ENCODE measurements around the gene DIMT1.

DIMT1 gene

GRCh38 chr5:62403411-62404250 is at the start of gene DIMT1:
TSS of gene DIMT1 (minus strand) at chr5:62403905. CDS start at chr5:62403772, 133 bp downstream.
- DNase-seq, result peak; percentile 93

DNA sequence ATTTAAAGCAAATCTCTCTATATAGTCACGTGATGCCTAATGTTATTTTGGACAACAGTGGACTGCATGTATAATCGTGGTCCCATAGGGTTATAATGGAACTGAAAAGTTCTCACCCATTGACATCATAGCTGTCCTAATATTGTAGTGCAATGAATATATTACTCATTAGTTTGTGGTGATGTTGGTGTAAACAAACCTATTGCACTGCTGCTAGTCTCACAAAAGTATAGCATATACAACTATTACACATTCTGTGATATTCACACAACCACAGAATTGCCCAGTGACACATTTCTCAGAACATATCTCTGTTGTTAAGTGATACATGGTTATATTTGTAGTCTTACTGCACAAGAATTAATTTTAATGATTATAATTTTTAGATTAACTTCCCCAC is 46.6 kb upstream of the DIMT1 start:
- no peak for DNase-seq

GRCh38 chr5:62448528-62448927 is 44.8 kb upstream of the DIMT1 start:
- DNase-seq, result no peak

- no peak for DNase-seq
Observed at GRCh38 chr5:62432621-62433064, 28.9 kb upstream of the DIMT1 start.

DNA sequence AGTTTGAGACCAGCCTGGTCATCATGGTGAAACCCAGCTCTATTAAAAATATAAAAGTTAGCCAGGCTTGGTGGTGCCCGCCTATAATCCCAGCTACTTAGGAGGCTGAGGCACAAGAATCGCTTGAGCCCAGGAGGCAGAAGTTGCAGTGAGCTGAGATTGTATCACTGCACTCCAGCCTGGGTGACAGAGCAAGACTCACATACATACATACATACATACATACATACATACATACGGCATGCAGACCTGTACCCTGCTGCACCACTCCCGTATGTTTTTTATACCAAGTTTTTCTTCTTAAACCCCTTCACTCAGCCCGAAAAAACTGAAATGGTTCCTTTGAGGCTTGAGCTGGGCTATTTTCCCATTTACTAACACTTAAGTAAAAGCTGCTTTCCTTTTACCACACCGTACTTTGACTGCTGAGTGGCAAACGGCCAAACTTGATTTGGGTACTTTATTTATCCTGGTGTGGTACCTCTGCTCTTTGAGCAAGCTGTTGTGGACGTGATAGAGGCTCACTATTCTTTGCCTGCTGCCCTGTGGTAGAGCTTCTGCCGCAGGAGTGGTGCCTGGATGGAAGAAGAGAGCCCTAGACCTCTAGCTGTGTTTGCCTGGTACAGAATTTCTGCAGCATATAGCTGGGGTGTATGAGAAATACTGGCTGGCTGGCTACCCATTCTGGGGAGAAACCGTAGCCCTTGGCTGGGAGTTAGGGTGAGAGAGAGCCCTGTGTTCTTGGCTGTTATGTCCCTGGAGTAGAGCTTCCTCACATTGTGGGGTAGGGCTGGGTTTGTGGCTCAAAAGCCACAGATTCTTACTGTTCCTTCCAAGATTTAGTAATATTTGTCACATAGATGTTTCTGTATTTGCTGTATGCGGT is 28.3 kb upstream of the DIMT1 start:
- DNase-seq, result no peak

GRCh38 chr5:62424763-62425162 is 21.1 kb upstream of the DIMT1 start:
- DNase-seq, result no peak

DNA sequence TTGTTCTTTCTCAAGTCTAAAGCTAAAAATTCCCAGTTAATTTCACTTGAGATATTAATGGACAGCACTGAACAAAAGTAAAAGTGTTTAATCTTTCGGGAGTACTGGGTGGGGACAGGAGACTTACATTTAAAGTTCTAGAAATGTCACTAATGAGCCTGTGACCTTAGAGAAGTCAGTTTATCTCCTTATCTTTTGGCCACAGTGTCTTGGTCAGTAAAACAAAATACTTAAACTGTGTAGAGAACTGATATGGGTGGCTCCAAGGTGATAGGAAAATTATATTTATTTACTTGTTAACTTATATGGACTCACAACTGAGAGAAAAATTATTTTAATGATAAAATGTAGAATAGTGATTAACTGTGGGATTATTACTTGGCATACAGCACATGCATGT is 17.7 kb upstream of the DIMT1 start:
- DNase-seq, result no peak

DNA sequence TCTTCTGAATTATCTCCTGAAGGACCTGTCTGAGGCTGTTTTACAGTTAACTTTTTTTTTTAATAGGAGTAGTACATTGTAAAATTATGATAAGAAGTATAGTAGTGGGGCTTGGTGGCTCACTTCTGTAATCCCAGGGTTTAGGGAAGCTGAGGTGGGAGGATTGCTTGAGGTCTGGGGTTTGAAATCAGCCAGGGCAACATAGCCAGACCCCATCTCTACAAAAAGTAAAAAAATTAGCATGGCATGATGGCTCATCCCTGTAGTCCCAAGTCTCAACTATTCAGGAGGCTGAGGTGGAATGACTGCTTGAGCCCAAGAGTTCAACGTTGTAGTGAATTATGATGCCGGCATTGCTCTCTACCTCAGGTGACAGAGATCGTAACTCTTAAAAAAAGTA is 15.9 kb upstream of the DIMT1 start:
- DNase-seq, result no peak

DNA sequence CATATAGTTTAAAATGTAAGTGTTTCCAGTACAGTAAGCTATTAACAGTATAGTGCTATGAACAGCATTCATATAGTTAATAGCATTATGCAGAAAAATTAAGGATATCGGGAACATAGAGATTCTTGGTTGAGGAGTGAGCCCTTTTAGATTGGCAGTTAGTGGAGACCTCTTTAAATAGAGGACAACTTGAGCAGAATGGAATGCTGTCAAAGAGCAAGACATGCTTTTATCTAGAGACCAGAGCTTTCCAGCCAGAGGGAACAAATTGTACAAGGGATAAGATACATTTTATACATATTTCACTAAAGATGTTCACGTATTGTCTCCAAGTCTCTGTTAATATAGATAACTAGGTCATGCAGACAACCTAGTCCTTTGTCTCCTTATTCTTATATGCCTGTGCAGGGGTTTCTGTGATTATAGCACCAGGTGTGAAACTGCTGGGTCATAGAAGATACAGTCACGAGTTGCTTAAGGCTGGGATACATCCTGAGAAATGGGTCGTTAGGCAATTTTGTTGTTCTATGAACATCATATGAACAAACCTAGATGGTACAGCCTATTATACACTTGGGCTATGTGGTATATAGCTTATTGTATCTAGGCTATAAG is 14.9 kb upstream of the DIMT1 start:
- no peak for DNase-seq

- DNase-seq, result no peak
Observed at GRCh38 chr5:62413711-62414110, 10.0 kb upstream of the DIMT1 start.

DNA sequence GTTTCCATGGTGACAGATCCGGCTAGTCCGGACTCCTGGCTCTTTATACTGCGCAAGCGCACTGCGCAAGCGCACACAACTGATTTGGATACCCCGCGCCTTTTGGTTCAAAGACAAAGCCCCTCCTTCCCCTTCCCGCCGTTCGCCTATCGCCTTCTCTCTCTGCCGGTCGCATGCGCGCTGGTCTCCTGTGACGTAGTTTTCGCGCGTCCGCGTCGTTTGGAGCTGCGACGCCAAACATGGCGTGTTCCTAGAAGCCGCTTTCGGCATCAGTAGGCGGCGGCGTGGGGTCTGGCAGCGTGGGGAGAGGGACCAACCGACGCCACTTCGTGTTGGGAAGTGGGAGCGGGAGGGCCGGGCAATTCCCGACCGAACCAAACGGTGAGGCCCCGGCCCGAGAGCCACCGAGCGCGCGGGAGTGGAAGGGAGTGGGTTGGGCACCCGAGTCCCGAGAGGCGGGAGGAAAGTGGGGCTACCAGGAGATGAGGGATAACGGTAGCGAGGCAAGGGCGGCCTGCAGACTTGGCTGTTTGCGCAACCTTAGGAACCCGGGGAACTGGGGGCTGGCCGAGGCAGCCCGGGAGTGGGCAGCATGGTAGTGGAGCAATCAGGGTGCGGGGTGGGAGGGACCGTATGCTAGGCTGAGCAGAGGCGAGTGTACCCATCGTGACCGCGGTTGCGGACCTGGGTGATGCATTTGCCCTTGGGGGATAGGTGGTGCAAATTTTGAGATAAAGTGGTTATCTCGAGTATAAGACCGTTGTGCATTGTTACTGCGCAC is 9.0 kb upstream of the DIMT1 start, which contains the start of gene IPO11:
TSS of gene IPO11 (plus strand) at position 215 of the 781 bp plus-strand sequence. CDS start 24,517 bp downstream, outside the sequence.
- DNase-seq, result peak; percentile 99

DNA sequence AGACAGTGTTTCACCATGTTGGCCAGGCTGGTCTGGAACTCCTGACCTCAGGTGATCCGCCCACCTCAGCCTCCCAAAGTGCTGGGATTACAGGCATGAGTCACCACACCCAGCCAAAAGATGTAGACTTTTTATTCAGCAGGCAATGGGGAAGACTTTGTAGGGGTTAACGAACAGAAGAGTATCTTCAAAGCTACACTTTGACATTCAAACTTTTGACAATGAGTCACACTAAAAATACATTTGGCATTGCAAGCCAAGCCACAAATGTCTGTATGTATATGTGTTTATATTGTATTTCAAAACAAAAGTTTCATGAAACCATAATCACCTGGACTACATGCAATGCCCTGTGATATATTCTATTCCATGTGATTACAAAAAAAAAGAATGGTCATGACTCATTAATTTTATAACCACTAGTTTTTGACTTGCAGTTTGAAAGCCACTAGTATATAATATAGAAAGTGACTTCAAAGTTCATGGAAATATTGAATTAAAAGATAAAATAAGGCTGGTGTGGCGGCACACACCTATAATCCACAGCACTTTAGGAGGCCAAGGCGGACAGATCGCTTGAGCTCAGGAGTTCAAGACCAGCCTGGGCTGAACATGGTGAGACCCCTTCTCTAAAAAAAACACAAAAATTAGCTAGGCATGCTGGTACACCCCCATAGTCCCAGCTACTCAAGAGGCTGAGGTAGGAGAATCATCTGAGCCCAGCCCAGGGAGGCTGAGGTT is 8.3 kb downstream of the DIMT1 start:
- no peak for DNase-seq

- DNase-seq, result no peak
Observed at GRCh38 chr5:62386824-62387223, 16.9 kb downstream of the DIMT1 start.

DNA sequence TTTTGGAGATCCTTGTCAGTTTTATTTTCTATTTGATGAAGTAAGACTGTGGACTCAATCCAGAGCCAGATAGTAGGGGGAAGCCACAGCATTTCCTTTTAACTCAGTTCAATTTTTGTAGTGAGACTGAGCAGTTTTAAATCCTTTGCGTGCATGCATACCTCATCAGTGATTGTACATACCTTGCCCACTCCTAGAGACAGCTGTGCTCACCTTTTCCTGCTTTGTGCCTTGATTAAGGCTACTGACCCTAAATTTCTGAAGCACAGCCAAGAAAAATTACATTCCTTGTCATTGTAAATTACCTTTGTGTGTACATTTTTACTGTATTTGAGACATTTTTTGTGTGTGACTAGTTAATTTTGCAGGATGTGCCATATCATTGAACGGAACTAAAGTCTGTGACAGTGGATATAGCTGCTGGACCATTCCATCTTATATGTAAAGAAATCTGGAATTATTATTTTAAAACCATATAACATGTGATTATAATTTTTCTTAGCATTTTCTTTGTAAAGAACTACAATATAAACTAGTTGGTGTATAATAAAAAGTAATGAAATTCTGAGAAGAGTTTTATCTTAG is 17.8 kb downstream of the DIMT1 start:
- no peak for DNase-seq

DNA sequence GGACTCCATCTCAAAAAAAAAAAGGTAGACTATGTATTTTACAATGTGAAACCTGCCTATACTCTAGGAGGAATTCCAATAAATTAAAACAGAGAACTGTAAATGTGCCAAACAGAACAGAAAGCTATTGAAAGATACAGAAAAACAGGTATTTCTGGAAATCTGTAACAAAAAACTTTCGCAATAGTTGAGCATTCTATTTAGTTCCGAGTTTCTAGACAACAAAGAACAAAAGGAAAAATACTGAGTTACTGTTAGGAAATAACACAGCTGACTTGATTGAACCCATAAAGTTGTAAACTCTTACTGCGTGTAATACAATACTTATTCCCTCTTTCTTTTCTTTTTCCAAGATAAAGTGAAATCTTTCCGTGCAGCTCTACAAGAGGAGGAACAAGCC is 18.6 kb downstream of the DIMT1 start:
- no peak for DNase-seq

- DNase-seq, result no peak
Observed at GRCh38 chr5:62376064-62376463, 27.6 kb downstream of the DIMT1 start.

GRCh38 chr5:62375627-62376026 is 28.1 kb downstream of the DIMT1 start:
- DNase-seq, result no peak

- DNase-seq, result no peak
Observed at GRCh38 chr5:62374090-62374489, 29.6 kb downstream of the DIMT1 start.

DNA sequence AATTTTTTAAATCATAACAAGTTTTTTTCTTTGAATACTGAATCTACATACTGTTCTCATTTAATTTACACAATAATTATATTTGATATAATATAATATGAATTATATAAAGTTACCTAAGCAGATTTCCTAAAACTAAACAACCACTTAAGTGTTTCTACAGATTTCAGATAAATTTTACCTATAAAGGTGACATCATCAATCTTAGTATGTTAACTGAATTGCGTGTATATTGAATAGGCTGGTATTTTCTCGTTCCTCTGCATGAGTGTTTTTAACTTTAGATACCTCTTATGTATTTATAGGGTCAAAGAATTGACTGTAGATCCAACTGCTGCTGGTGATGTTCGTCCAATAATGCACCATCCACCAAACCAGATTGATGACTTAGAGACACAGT is 30.3 kb downstream of the DIMT1 start:
- DNase-seq, result no peak

DNA sequence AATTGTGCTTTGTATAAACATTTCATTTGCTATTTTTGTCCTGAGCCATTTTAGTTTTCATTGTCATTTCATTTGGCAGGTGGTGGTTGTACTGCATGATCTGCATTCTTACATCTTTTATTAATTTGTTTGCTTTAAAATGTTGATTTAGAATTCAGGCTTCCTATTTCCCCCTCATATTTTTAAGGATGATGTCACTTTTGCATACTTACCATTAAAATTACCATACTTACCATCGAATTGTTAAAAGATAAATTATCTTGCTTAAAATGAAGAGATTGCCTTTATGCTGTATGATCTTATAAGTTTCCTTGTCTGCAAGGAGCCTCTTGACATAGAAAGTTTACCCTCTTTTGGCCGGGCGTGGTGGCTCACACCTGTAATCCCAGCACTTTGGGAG is 31.1 kb downstream of the DIMT1 start:
- no peak for DNase-seq

- no peak for DNase-seq
Observed at GRCh38 chr5:62371409-62371808, 32.3 kb downstream of the DIMT1 start.
